Measurements from ENCODE around the gene PFKP.

The PFKP gene

GRCh38 chr10:3125527-3126170 is 58.3 kb downstream of the PFKP start:
- H3K9me2 ChIP-seq (replicated peaks; ENCODE audit: low read depth, low read length): no peaks in the 10 kb centered on the region
- no peak overlapping the region for H2AFZ ChIP-seq (ENCODE audit: low read length)
- no peak overlapping the region for H3K4me3 ChIP-seq (ENCODE audit: low read length, poor library complexity, severe bottlenecking)
- no peaks in the 10 kb centered on the region for H3K4me1 ChIP-seq (ENCODE audit: insufficient read depth, low read length, poor library complexity, severe bottlenecking)
- H3K27me3 ChIP-seq (ENCODE audit: insufficient read depth, low read length, poor library complexity, severe bottlenecking): no peaks in the 10 kb centered on the region
- H3K9ac ChIP-seq (ENCODE audit: low read depth, low read length, poor library complexity, severe bottlenecking): no peak overlapping the region
- peaks cover 77% of the 10 kb centered on the region; the same call in 1 of the 2 replicates for H3K36me3 ChIP-seq (ENCODE audit: insufficient read depth, low read length)
- TF ChIP-seq CTCF (conservative IDR thresholded peaks at IDR 0.05; ENCODE audit: low read length) (no peak), EZH2phosphoT487 (IDR thresholded peaks at IDR 0.05; ENCODE audit: borderline replicate concordance) (no peak)
- no peaks in the 10 kb centered on the region for H3K9me3 ChIP-seq (ENCODE audit: insufficient read depth, low read depth, low read length)
- no peaks in the 10 kb centered on the region for H3K79me2 ChIP-seq (ENCODE audit: insufficient read depth, low read length)
- H4K20me1 ChIP-seq (ENCODE audit: insufficient read depth, low read length, poor library complexity, severe bottlenecking): no peaks in the 10 kb centered on the region
- no peaks in the 10 kb centered on the region for H3F3A ChIP-seq (ENCODE audit: low read depth)
- no peak overlapping the region for H3K4me2 ChIP-seq (ENCODE audit: low read depth, low read length, poor library complexity, severe bottlenecking)

GRCh38 chr10:3126249-3126648 is 58.9 kb downstream of the PFKP start:
- H3K9me2 ChIP-seq (replicated peaks; ENCODE audit: low read depth, low read length): no peaks in the 10 kb centered on the region
- H3K4me3 ChIP-seq (ENCODE audit: low read length, poor library complexity, severe bottlenecking): no peak overlapping the region
- TF ChIP-seq EZH2phosphoT487 (IDR thresholded peaks at IDR 0.05; ENCODE audit: borderline replicate concordance): no peak
- TF ChIP-seq CTCF (conservative IDR thresholded peaks at IDR 0.05; ENCODE audit: low read length): no peak
- H2AFZ ChIP-seq (ENCODE audit: low read length): no peak overlapping the region
- no peak overlapping the region for H3K9ac ChIP-seq (ENCODE audit: low read depth, low read length, poor library complexity, severe bottlenecking)
- no peaks in the 10 kb centered on the region for H4K20me1 ChIP-seq (ENCODE audit: insufficient read depth, low read length, poor library complexity, severe bottlenecking)
- no peaks in the 10 kb centered on the region for H3F3A ChIP-seq (ENCODE audit: low read depth)
- no peaks in the 10 kb centered on the region for H3K4me1 ChIP-seq (ENCODE audit: insufficient read depth, low read length, poor library complexity, severe bottlenecking)
- H3K79me2 ChIP-seq (ENCODE audit: insufficient read depth, low read length): no peaks in the 10 kb centered on the region
- H3K4me2 ChIP-seq (ENCODE audit: low read depth, low read length, poor library complexity, severe bottlenecking): no peak overlapping the region
- H3K9me3 ChIP-seq (ENCODE audit: insufficient read depth, low read depth, low read length): no peaks in the 10 kb centered on the region
- peaks cover 71% of the 10 kb centered on the region; the same call in 1 of the 2 replicates for H3K36me3 ChIP-seq (ENCODE audit: insufficient read depth, low read length)
- H3K27me3 ChIP-seq (ENCODE audit: insufficient read depth, low read length, poor library complexity, severe bottlenecking): no peaks in the 10 kb centered on the region

- no peaks in the 10 kb centered on the region for H3K79me2 ChIP-seq (ENCODE audit: insufficient read depth, low read length)
- H3K9ac ChIP-seq (ENCODE audit: low read depth, low read length, poor library complexity, severe bottlenecking): no peak overlapping the region
- H3K4me2 ChIP-seq (ENCODE audit: low read depth, low read length, poor library complexity, severe bottlenecking): no peak overlapping the region
- no peaks in the 10 kb centered on the region for H3K4me1 ChIP-seq (ENCODE audit: insufficient read depth, low read length, poor library complexity, severe bottlenecking)
- no peak for TF ChIP-seq CTCF (conservative IDR thresholded peaks at IDR 0.05; ENCODE audit: low read length)
- peaks cover 68% of the 10 kb centered on the region; the same call in 1 of the 2 replicates for H3K36me3 ChIP-seq (ENCODE audit: insufficient read depth, low read length)
- no peaks in the 10 kb centered on the region for H3F3A ChIP-seq (ENCODE audit: low read depth)
- no peaks in the 10 kb centered on the region for H3K27me3 ChIP-seq (ENCODE audit: insufficient read depth, low read length, poor library complexity, severe bottlenecking)
- H3K9me3 ChIP-seq (ENCODE audit: insufficient read depth, low read depth, low read length): no peaks in the 10 kb centered on the region
- no peaks in the 10 kb centered on the region for H3K9me2 ChIP-seq (replicated peaks; ENCODE audit: low read depth, low read length)
- H4K20me1 ChIP-seq (ENCODE audit: insufficient read depth, low read length, poor library complexity, severe bottlenecking): no peaks in the 10 kb centered on the region
- H3K4me3 ChIP-seq (ENCODE audit: low read length, poor library complexity, severe bottlenecking): no peak overlapping the region
- no peak overlapping the region for H2AFZ ChIP-seq (ENCODE audit: low read length)
Observed at GRCh38 chr10:3126741-3127346, 59.5 kb downstream of the PFKP start.
